GM12865 (cell line): Measurements from ENCODE around the gene HIF3A.
A peak's percentile ranks its signal among the peaks of the same experiment; 100 is the strongest.
"Not testable (repeated sequence)": the region's sequence is repeated elsewhere in the genome, so short reads cannot be mapped to it uniquely, and the experiment has no call there.

ENCODE experiments used
- DNase-seq: peaks from one replicate; pipeline ENCODE4 v3.0.0; 2010; ENCODE audit warnings: low read depth
- H3K4me3 ChIP-seq: 2 replicates; pipeline ENCODE4 v1.5.1; 2011; ENCODE audit warnings: mild to moderate bottlenecking, low read depth, low read length, control low read depth
- TF ChIP-seq, protein P1 (sequence below): IDR thresholded peaks from 2 replicates; pipeline ENCODE4 v1.5.1; 2011; ENCODE audit warnings: low read length, control low read depth, low read depth, inconsistent platforms; ENCODE audit not compliant: insufficient read depth; ENCODE audit errors: missing control alignments

HIF3A gene

DNA sequence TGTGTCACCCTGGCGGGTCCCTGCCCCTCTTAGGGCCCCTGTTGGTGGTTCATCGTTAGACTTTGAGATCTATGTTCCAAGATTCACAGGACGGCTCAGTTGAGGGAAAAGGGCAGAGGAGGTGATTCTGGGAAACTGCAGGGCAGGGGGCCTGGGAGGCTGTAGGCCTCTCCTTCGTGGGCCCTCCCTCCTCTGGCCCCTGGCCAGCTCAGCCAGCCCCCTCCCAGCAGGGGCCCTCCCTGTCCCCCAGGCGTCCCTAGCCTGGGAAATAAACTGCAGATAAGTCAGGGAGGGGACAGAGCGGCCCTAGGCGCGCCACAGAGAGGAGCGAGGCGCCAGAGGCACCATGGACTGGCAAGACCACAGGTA lies 6.5 kb downstream of the HIF3A start:
- H3K4me3 ChIP-seq, result no peak overlapping the region
- DNase-seq, result no peak
- TF ChIP-seq, protein P1, sequence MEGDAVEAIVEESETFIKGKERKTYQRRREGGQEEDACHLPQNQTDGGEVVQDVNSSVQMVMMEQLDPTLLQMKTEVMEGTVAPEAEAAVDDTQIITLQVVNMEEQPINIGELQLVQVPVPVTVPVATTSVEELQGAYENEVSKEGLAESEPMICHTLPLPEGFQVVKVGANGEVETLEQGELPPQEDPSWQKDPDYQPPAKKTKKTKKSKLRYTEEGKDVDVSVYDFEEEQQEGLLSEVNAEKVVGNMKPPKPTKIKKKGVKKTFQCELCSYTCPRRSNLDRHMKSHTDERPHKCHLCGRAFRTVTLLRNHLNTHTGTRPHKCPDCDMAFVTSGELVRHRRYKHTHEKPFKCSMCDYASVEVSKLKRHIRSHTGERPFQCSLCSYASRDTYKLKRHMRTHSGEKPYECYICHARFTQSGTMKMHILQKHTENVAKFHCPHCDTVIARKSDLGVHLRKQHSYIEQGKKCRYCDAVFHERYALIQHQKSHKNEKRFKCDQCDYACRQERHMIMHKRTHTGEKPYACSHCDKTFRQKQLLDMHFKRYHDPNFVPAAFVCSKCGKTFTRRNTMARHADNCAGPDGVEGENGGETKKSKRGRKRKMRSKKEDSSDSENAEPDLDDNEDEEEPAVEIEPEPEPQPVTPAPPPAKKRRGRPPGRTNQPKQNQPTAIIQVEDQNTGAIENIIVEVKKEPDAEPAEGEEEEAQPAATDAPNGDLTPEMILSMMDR, result no peak

DNA sequence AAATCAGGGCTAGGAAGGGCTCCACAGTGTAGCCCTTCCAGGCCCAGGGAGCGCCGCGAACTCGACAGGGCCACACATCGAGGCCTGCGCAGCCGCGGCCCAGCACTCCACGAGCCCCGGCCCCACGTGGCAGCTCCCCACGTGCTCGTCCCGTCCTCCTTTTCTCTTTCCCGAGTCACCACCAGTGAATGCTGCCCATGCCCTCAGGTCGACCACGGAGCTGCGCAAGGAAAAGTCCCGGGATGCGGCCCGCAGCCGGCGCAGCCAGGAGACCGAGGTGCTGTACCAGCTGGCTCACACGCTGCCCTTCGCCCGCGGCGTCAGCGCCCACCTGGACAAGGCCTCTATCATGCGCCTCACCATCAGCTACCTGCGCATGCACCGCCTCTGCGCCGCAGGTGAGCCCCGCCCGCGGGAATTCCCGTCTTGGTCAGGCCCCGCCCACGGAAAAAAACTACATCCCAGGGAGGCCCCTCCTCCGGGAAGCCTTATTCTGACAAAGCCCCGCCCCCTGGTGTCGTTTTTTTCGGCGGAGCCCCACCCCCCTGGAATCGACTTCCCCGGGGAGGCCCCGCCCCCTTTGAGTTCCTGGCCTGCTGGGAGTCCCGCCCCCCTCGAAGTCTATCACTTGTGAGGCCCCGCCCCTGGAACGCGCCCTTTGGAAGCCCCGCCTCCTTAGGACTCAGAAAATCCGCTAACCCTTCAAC lies 7.0 kb downstream of the HIF3A start:
- H3K4me3 ChIP-seq, result no peak overlapping the region
- TF ChIP-seq, protein P1, result no peak
- peak; percentile 4 for DNase-seq

DNA sequence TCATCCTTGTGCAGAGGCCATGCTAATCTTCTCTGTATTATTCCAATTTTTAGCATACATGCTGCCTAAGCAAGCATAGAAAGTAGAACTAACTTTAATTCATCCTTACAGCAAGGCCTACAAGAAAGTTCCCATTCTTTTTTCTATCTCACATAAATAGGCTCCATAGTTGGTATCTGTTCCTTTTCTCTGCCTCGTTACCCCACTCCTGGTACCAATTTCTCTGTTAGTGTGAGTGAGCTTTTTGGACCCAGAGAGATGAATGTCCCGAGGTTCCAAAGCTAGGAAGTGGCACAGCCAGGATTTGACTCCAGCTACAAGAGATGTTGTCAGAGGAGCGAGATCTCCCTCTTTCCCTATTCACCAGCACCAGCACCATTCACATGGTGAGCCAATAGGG lies 9.7 kb downstream of the HIF3A start:
- no peak overlapping the region for H3K4me3 ChIP-seq
- TF ChIP-seq, protein P1, result no peak
- DNase-seq, result no peak

DNA sequence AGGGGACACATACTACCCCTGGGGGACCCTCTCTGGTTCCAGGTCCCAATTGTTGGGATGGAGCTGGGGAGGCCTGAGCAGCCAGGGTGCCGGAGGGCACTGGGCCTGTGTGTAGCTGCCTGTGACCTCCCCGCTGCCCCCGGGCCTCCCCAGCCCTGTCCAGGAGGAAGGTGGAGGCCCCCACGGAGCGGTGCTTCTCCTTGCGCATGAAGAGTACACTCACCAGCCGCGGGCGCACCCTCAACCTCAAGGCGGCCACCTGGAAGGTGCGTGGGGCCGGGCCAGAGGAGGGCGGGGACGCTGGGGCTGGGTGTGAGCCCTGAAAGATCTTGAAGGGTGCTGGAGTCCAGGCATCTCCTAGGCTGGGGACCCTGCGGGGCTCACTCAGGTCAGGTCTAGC lies 11.7 kb downstream of the HIF3A start:
- TF ChIP-seq, protein P1, result no peak

DNA sequence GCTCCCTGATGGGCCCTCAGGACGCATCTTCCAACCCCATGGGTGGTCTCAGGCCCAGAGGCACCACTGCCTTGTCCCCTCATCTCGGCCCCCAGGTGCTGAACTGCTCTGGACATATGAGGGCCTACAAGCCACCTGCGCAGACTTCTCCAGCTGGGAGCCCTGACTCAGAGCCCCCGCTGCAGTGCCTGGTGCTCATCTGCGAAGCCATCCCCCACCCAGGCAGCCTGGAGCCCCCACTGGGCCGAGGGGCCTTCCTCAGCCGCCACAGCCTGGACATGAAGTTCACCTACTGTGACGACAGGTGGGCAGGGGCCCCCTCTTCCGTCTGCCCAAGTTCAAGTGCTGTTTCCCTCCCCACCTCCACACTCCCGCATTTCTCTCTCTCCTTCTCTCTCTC lies 12.2 kb downstream of the HIF3A start:
- TF ChIP-seq, protein P1, result no peak
- no peak overlapping the region for H3K4me3 ChIP-seq

More for the DNA sequence above, 11.7 kb downstream of the HIF3A start:
- no peak for DNase-seq
- H3K4me3 ChIP-seq, result no peak overlapping the region

DNA sequence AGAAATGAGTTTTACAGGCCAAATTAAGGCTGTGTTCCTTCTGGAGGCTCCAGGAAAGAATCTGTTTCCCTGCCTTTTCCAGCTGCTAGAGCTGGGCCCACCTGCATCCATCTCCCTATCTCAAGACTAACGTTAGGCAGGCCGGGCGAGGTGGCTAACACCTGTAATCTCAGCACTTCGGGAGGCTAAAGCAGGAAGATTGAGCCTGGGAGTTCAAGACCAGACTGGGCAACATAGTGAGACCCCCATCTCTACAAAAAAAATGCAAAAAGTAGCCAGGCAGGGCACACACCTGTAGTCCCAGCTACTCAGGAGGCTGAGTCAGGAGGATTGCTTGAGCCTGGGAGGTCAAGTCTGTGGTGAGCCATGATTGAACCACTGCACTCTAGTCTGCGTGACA lies 14.6 kb downstream of the HIF3A start:
- DNase-seq, result no peak
- H3K4me3 ChIP-seq, result no peak overlapping the region
- TF ChIP-seq, protein P1, result no peak

More for the DNA sequence above, 12.2 kb downstream of the HIF3A start:
- no peak for DNase-seq

DNA sequence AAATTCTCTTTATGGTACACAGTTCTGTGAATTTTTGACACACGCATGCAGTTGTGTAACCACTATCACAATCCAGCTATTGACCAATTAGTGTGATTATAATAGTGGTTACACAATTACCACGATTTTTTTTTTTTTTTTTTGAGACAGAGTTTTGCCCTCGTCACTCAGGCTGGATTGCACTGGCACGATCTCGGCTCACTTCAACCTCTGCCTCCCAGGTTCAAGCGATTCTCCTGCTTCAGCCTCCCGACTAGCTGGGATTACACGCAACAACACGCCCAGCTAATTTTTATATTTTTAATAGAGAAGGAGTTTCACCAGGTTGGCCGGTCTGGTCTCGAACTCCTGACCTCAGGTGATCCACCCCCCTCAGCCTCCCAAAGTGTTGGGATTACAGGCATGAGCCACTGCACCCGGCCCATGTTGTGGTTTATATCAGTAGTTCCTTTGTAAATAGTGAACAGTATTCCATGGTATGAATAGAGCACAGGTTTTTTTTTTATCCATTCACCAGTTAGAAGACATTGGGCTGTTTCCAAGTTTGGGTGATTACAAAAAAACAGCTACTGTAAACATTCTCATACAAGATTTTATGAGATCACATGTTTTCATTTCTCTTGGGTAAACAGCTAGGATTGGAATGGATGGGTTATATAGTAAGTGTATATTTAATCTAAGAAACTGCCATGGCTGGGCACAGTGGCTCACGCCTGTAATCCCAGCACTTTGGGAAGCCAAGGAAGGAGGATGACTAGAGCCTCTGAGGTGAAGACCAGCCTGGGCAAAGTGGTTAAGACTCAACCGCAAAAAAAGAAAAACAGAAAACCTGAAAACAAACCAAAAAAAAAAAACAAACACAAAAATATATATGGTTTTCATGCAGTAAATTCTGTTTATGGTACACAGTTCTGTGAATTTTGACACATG lies 17.0 kb downstream of the HIF3A start:
- DNase-seq, H3K4me3 ChIP-seq: not testable (repeated sequence)
